Renal pelvis (tissue), 4 donors: ENCODE data around the gene TMTC4. TPM values are rescaled to one million over a fixed set of nuclear protein-coding genes. Genes with fewer than 3 reads are reported as not detected.
"Not testable (repeated sequence)": the region's sequence is repeated elsewhere in the genome, so short reads cannot be mapped to it uniquely, and the experiment has no call there.

Source experiments
- DNase-seq: peaks from one replicate; pipeline ENCODE4 v3.0.0-alpha.2; 2013
- polyA plus RNA-seq, 3 donors: library from polyadenylated mRNA; unstranded; fragments of 120-200 nt; gene quantifications; one replicate each; pipeline ENCODE4 v1.2.1, GENCODE V29; 2013; ENCODE audit not compliant: insufficient read length in 3 of 3

Gene TMTC4
- polyA plus RNA-seq, 3 donors, result 33.9 to 39.4 (median 35.0) TPM

- DNase-seq, result no peak
Measured at GRCh38 chr13:100594255-100594654, 80.3 kb downstream of the TMTC4 start.

GRCh38 chr13:100589178-100589725 is 85.3 kb downstream of the TMTC4 start:
- no peak for DNase-seq

DNA sequence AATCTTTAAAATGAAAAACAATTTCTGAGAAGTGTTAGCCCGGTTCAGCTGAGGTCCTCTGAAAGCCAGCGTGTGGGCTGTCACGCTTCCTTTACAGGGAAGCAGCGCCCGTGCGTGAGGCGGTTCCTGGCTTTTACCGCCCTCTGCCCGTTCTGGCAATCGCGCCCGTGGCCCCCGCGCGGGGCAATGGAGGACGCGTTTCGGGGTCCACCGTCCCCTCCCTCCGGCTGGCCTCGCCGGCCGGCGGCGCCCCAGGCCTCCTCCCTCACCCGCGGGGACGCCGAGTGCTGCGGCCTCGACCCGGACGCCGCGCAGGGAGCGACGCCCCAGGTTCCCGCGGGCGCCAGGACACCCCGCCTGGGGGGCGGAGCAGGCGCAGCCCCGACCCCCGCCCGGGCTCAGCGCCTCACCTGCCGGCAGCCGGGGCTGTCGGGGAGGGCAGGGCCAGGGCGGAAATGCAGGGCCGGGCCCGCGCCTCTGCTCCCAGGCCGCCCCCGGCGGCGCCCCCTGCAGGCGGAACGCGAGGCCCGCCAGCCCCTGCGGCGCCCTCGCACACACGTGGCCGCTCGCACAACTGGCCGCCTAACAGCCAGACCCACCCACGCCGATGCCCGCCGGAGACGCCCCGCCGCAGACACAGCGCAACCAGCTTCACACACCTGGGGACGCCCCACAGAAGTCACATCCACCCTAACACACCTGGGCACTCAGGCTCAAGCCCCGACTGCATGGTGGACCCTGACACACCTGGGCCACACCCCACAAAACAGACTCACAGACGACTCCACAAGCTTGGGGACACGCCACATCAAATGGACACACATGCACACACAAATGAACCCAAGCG is 86.0 kb downstream of the TMTC4 start, which contains the start of gene GGACT:
TSS of gene GGACT (minus strand) at position 459 of the 847 bp plus-strand sequence. CDS start 56,198 bp downstream, outside the sequence.
- DNase-seq, result peak; percentile 53

GRCh38 chr13:100584896-100585295 is 89.7 kb downstream of the TMTC4 start:
- no peak for DNase-seq

DNA sequence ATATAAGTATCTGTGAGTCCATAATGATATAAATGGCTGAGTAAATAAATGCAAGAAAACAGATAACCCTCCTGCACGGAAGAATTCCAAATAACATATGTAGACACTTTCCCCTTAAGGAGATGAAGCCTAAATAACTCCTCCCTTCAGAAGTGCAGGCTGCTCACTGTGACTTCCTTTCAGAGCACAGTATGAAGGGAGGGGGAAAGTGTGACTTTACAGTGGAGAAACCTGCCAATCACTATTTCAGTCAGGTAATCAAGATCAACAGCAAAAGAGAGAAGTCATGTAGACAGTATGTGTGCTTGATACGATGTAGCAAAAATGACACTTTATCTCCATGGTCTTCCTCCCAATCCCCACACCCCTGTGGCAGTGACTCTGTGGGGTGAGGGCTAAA is 93.1 kb downstream of the TMTC4 start:
- DNase-seq, result no peak

GRCh38 chr13:100581030-100581429 is 93.6 kb downstream of the TMTC4 start:
- DNase-seq, result no peak

DNA sequence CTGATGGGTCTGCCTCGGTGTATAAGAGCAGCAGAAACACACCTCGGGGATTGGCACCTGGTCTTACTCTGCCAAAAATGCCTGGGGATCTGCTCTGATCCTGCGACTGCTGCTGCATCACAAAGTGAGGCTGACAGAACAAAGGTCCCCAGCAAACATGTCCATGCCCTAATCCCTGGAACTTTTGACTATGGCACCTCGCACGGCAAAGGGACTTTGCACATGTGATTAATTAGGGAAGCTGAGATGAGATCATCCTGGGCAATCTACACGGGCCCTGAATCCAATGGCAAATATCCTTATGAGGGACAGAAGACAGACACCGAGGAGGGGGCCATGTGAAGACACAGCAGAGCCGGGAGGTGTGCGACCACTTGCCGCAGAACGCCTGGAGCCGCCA is 94.5 kb downstream of the TMTC4 start:
- DNase-seq, result no peak

DNA sequence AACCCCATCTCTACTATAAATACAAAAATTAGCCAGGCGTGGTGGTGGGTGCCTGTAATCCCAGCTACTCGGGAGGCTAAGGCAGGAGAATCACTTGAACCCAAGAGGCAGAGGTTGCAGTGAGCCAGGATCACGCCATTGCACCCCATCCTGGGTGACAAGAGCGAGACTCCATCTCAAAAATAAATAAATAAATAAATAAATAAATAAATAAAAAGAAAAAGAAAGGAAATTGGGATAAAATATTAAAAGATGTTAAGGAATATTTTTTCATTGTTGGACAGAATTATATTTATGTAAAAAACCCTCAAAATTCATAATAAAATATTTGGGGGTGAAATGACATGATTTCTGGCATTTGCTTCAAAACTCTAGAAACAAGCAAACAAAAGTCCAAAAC is 97.4 kb downstream of the TMTC4 start:
- not testable (repeated sequence) for DNase-seq

DNA sequence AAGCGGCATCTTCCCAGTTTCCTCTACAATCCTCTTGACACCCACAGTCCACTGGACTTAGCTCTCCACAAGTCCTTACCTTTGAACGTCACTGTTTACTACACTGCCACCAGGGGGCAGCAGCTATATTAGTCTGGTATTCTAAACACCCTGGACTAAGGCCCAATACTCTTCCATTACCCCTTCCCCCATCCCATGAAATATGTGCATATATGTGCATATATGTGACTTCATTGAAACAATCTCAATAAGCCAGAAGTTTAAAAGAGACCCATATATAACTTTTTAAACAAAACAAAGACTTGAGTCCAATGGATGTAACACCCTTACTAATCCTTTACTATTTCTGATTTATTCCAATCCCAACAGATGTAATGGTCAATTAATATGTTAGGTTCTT is 101.5 kb downstream of the TMTC4 start:
- DNase-seq, result peak; percentile 36

DNA sequence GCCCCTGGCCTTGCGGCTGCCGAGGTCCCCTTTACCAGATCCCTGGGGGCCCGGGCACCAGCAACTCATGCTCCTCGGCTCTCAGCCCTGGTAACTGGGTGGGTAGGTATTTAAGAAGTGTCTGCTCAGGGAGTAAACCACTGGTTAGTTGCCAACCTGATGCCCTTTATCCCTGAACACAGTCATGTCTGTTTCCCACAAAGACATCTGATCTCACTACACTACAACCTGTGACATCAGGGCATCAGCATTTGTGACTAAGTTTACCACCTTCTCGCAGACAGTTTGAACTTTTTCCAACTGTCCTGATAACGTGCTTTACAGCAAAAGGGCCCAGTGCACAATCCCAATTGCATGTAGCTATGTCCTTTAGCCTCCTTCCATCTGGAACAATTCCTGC is 108.1 kb downstream of the TMTC4 start:
- DNase-seq, result no peak

GRCh38 chr13:100565286-100565685 is 109.3 kb downstream of the TMTC4 start:
- DNase-seq, result no peak

DNA sequence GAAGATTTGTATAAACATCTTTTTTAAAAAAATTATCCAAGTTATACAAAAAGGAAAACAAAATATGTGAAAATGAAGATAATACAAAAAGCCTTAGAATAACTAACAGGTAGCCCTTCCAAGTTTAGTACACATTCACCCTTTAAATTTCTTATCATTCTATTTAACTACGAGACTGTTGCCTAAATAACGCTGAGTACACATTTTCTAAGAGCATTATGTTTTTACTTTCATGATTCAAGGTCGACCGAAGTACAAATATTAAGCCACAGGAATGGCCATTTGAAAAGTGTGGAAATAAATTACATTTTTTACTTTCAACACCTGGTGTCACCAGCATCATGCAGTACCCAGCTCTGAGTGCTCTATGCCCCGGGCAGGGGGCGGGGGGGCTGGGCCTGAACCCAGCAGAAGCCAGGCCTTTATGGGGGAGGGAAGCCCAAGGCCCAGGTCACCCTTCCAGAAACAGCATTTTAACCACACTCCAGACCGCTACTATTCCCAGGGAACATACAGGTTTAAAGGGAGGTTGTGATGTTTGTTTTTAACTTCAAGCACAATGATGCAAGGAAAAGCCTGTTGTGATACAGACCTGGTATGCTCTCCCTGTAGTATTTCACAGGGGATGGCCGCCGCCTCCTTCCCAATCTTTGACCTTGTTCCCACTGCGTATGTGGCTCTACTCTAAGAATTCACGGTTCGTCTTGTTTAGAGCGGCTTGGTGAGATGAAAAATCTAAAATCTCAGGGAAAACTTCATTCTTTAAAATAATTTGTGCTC is 110.0 kb downstream of the TMTC4 start:
- DNase-seq, result no peak

GRCh38 chr13:100563779-100564178 is 110.8 kb downstream of the TMTC4 start:
- no peak for DNase-seq

DNA sequence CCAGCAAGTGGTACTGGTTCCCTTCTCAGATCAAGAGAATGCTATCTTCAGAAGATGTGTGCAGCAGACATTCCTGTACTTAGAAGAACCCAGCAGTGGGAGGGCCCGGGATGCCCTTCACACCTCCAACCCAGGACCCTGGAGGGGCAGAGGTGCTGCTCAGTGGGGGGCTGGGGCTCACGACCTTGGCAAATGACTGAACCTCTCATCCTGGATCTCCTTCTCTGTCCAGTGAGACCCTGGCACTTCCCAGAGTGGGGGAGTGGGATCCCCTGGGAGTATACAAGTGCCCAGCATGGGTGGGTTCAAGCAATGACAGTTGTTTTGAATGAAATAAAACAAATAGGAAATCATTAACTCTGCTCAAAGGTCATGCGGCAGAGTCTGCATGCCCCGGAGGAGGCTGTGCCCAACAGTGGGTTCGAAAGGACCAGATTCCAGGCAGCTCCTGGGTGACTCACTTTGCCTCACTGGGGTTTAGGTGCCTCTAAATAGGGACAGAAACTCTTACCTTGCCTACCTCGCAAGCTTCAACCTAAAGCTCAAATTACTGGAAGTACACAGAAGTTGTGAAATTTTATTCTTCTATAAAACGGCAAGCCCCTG is 112.9 kb downstream of the TMTC4 start:
- no peak for DNase-seq

DNA sequence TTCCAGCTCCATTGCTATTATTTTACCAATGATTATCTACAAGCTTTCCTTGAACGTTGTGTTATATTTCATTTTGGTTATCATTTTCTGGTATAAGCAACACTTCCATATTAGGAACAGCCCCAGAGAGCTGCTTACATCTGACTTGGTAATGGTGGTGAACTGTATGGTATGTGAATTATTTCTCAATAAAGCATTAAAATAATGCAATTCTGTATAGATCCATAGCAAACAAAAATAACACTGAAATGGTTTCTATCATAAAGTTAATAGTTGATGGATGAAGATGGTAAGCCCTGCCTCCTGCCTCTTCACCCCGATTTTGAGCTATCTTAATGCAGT is 113.5 kb downstream of the TMTC4 start:
- no peak for DNase-seq

- DNase-seq, result no peak
Measured at GRCh38 chr13:100560498-100561157, 114.0 kb downstream of the TMTC4 start.

- DNase-seq, result no peak
Measured at GRCh38 chr13:100559886-100560285, 114.7 kb downstream of the TMTC4 start.
